C4-2B (cell line): ENCODE measurements around the gene DNM3.

Source experiments
- ZFX ChIP-seq: fragments of 450-650 bp; IDR thresholded peaks from 2 replicates; pipeline ENCODE4 v1.6.1; 2017
- TF ChIP-seq, protein P1 (sequence below): fragments of 450-650 bp; conservative IDR thresholded peaks from 2 replicates; pipeline ENCODE4 v1.5.1; 2017; ENCODE audit warnings: mild to moderate bottlenecking

GRCh38 chr1:172120381-172120780, 279.1 kb downstream of the DNM3 start:
- TF ChIP-seq, protein P1, sequence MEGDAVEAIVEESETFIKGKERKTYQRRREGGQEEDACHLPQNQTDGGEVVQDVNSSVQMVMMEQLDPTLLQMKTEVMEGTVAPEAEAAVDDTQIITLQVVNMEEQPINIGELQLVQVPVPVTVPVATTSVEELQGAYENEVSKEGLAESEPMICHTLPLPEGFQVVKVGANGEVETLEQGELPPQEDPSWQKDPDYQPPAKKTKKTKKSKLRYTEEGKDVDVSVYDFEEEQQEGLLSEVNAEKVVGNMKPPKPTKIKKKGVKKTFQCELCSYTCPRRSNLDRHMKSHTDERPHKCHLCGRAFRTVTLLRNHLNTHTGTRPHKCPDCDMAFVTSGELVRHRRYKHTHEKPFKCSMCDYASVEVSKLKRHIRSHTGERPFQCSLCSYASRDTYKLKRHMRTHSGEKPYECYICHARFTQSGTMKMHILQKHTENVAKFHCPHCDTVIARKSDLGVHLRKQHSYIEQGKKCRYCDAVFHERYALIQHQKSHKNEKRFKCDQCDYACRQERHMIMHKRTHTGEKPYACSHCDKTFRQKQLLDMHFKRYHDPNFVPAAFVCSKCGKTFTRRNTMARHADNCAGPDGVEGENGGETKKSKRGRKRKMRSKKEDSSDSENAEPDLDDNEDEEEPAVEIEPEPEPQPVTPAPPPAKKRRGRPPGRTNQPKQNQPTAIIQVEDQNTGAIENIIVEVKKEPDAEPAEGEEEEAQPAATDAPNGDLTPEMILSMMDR, result no peak
- no peak for TF ChIP-seq ZFX
